ENCODE data around the gene USP10. TPM values are rescaled to one million over a fixed set of nuclear protein-coding genes. Genes with fewer than 3 reads are reported as not detected.

The USP10 gene
- total RNA-seq, 4 donors from 2014 or later = 49.1 to 70.2 (median 60.0) TPM

DNA sequence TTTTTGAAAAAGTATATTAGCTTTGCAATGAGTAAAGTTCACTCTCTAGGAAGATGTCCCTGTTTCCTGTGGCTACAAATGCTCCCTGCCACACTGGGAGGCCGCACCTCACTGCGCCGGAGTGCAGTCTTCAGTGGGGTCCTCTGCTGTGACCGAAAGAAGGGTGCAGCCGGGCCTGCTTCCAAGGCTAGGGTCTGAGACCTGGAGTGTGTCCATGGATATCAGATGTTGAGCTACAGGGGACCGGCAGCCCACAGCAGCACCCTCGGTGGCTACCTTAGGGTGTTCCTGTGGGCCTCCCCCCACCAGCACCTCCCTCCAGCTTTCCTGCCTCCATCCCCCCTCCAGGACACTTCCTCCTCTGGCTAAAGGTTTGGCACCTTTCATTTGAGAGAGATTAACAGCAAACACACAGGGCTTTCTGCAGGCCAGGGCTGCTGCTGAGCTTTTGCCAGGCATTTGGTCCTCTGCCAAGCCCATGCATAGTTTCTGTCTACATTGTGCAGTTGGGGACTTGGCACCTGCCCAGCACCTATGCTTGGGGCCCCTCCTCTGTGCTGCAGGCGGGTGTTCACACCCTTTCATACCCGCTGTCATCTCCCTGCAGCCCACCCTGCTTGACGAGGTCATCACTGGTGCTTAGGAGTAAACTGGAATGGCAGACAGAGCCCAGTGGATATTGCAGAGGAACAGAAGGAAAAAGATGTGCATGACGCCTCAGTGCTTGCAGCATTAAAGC is 86.2 kb downstream of the USP10 start:
- ATAC-seq = peak; percentile 62
- WGBS, 2 donors (ENCODE audit: low coverage in 1 of 2) = 13% methylated on average over 4 of the region's 11 CpGs; no CpG with 5 or more reads in 1 of the 2 donors
- TF ChIP-seq POLR2AphosphoS5 (IDR thresholded peaks at IDR 0.05) (no peak), EP300 (IDR thresholded peaks at IDR 0.05) (no peak), POLR2A (IDR thresholded peaks at IDR 0.05) (no peak)
- TF ChIP-seq, protein P1, sequence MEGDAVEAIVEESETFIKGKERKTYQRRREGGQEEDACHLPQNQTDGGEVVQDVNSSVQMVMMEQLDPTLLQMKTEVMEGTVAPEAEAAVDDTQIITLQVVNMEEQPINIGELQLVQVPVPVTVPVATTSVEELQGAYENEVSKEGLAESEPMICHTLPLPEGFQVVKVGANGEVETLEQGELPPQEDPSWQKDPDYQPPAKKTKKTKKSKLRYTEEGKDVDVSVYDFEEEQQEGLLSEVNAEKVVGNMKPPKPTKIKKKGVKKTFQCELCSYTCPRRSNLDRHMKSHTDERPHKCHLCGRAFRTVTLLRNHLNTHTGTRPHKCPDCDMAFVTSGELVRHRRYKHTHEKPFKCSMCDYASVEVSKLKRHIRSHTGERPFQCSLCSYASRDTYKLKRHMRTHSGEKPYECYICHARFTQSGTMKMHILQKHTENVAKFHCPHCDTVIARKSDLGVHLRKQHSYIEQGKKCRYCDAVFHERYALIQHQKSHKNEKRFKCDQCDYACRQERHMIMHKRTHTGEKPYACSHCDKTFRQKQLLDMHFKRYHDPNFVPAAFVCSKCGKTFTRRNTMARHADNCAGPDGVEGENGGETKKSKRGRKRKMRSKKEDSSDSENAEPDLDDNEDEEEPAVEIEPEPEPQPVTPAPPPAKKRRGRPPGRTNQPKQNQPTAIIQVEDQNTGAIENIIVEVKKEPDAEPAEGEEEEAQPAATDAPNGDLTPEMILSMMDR (IDR thresholded peaks at IDR 0.05) = no peak

DNA sequence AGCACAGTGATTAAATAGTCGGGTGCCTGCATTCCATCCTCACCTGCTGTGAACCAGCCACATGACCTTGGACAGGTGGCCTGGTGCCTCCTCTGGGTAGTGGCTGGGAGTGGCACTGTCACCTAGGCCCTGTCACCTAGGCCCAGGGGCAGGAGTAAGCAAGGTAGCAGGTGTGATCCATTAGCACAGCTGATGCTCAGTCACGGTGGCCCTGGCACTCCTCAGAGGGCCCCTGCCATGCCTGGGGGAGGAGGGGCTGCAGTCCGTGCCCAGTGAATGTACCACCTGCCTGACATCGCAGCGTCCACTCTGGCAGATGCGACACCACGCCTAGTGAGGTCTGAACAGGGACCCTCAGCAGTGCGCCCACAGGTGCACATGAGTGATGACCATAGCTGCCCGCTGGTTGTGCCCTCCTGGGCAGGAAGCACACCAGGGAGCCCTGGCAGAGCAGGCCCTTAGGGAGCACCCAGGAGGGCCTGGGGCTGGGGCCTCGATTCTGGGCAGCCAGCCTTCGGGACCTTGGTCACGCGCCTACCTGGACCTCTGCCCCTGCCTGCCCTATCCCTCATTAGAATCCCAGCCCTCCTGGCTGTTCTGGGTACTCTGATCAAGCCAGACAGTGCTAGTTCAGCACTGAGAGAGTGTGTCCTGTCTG is 86.9 kb downstream of the USP10 start:
- Histone ChIP-seq H3K27ac (peak overlapping the region in 3 of 4 donors; percentile 35 to 57 (median 41)), H3K4me3 (no peak overlapping the region), H3K9me3 (no peaks in the 10 kb centered on the region), H3K36me3 (no peaks in the 10 kb centered on the region), H3K4me1 (peaks cover 0 to 24% (median 12%) of the 10 kb centered on the region in 3 donors), H3K27me3 (no peaks in the 10 kb centered on the region)
- TF ChIP-seq, protein P1 (IDR thresholded peaks at IDR 0.05) = no peak
- TF ChIP-seq POLR2AphosphoS5 (IDR thresholded peaks at IDR 0.05) = no peak
- no peak for TF ChIP-seq POLR2A (IDR thresholded peaks at IDR 0.05)
- TF ChIP-seq EP300 (IDR thresholded peaks at IDR 0.05) = no peak
- ATAC-seq = no peak
- WGBS, 2 donors (ENCODE audit: low coverage in 1 of 2) = 53% methylated on average over 2 of the region's 13 CpGs; no CpG with 5 or more reads in 1 of the 2 donors

More for the DNA sequence above, 86.2 kb downstream of the USP10 start:
- peaks cover 0 to 24% (median 12%) of the 10 kb centered on the region in 3 donors for H3K4me1 ChIP-seq
- H3K9me3 ChIP-seq = no peaks in the 10 kb centered on the region
- no peaks in the 10 kb centered on the region for H3K36me3 ChIP-seq
- peak overlapping the region in 3 of 4 donors; percentile 35 to 57 (median 51) for H3K27ac ChIP-seq
- no peaks in the 10 kb centered on the region for H3K27me3 ChIP-seq
- H3K4me3 ChIP-seq = no peak overlapping the region

DNA sequence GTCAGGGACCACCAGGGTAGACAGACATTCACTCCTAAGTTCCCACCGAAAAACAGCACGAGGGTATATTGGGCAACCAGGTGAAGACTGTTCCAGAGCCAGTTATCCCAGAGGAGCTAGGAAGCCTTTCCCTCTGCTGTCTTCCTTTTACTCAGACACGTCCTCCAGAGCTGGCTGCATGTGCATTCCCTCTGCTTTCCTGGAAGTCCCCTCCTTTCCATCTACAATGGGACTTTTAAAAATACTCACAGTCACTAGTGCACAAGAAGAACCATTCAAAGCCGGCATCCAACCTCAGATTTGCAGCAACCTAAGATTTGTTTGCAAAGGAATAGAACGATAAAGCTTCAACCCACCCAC is 87.4 kb downstream of the USP10 start:
- peak; percentile 22 for ATAC-seq
- peak overlapping the region in 3 of 4 donors; percentile 35 to 57 (median 41) for H3K27ac ChIP-seq
- 45 to 50% methylated on average over 2 to 3 of the region's 5 CpGs for WGBS, 2 donors (ENCODE audit: low coverage in 1 of 2)
- no peak for TF ChIP-seq EP300 (IDR thresholded peaks at IDR 0.05)
- TF ChIP-seq, protein P1 (IDR thresholded peaks at IDR 0.05) = no peak
- peak; percentile 19 for TF ChIP-seq POLR2AphosphoS5 (IDR thresholded peaks at IDR 0.05)
- TF ChIP-seq POLR2A (IDR thresholded peaks at IDR 0.05) = no peak
- H3K4me1 ChIP-seq = peaks cover 0 to 24% (median 12%) of the 10 kb centered on the region in 3 donors
- H3K9me3 ChIP-seq = no peaks in the 10 kb centered on the region
- H3K27me3 ChIP-seq = no peaks in the 10 kb centered on the region
- no peaks in the 10 kb centered on the region for H3K36me3 ChIP-seq
- H3K4me3 ChIP-seq = no peak overlapping the region

DNA sequence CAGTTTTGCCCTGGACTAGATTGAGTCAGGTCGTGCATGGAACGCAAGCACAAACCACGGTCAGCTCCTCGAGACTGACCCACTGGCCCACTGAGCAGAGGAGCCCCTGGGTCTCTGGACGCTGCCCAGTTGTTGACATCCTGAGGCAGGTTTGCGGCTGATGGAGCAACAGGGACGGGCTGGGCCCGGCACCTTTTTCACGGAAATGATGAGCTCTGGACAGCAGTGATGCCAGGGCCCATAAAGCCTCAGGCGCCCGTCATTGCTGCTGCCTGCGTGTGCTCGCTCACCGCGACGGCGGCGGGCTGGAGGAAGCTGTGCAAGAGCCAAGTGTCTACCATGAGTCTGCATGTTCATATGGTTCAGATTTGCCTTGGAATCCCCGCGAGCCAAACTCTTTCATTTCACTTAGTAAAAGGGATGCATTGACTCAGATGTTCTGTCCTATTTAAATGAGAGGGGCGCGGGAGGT is 89.2 kb downstream of the USP10 start:
- TF ChIP-seq POLR2AphosphoS5 (IDR thresholded peaks at IDR 0.05) = no peak
- no peak for TF ChIP-seq EP300 (IDR thresholded peaks at IDR 0.05)
- TF ChIP-seq, protein P1 (IDR thresholded peaks at IDR 0.05) = no peak
- no peak for TF ChIP-seq POLR2A (IDR thresholded peaks at IDR 0.05)
- ATAC-seq = no peak

More for the DNA sequence above, 89.2 kb downstream of the USP10 start:
- Histone ChIP-seq H3K9me3 (no peaks in the 10 kb centered on the region), H3K36me3 (no peaks in the 10 kb centered on the region), H3K27me3 (no peaks in the 10 kb centered on the region), H3K27ac (no peak overlapping the region), H3K4me1 (peaks cover 0 to 24% (median 12%) of the 10 kb centered on the region in 3 donors), H3K4me3 (no peak overlapping the region)
- WGBS, 2 donors (ENCODE audit: low coverage in 1 of 2) = 94 to 100% methylated on average over 2 to 5 of the region's 22 CpGs
